Liver (tissue), 9 donors: Measurements from ENCODE around the gene ANKMY1. TPM values are rescaled to one million over a fixed set of nuclear protein-coding genes. Genes with fewer than 3 reads are reported as not detected.

Experiments
- DNase-seq: peaks from one replicate; pipeline ENCODE4 v3.0.0-alpha.2; 2017; ENCODE audit warnings: low spot score
- H3K27ac ChIP-seq, 2 donors: one replicate each; pipeline ENCODE4 v1.7.0; 2013; ENCODE audit warnings: inconsistent platforms in 2 of 2, low read length in 2 of 2, control low read depth in 1 of 2, low read depth in 1 of 2, mild to moderate bottlenecking in 1 of 2
- H3K27me3 ChIP-seq, 4 donors: one replicate each; pipeline versions ENCODE4 v1.6.1 to v1.7.0; 2013; ENCODE audit warnings: low read length in 3 of 4, inconsistent platforms in 1 of 4, mild to moderate bottlenecking in 1 of 4, moderate library complexity in 1 of 4; ENCODE audit not compliant: control insufficient read depth in 4 of 4, insufficient read depth in 4 of 4
- H3K36me3 ChIP-seq, 4 donors: one replicate each; pipeline versions ENCODE4 v1.6.1 to v1.7.0; 2013; ENCODE audit warnings: low read length in 3 of 4, mild to moderate bottlenecking in 3 of 4, low read depth in 1 of 4, moderate library complexity in 1 of 4; ENCODE audit not compliant: control insufficient read depth in 4 of 4, insufficient read depth in 3 of 4
- H3K4me1 ChIP-seq, 4 donors: one replicate each; pipeline versions ENCODE4 v1.6.1 to v1.7.0; 2013; ENCODE audit warnings: low read length in 3 of 4, mild to moderate bottlenecking in 3 of 4, moderate library complexity in 1 of 4; ENCODE audit not compliant: control insufficient read depth in 4 of 4, insufficient read depth in 4 of 4
- H3K4me3 ChIP-seq, 3 donors: one replicate each; pipeline versions ENCODE4 v1.6.1 to v1.7.0; 2013; ENCODE audit warnings: low read length in 3 of 3, control low read depth in 1 of 3, low read depth in 1 of 3, mild to moderate bottlenecking in 1 of 3
- H3K9ac ChIP-seq, 2 donors: one replicate each; pipeline ENCODE4 v1.7.0; 2013; ENCODE audit warnings: low read length in 2 of 2, mild to moderate bottlenecking in 2 of 2, moderate library complexity in 2 of 2, control low read depth in 1 of 2, low read depth in 1 of 2
- H3K9me3 ChIP-seq, 4 donors: one replicate each; pipeline versions ENCODE4 v1.6.1 to v1.7.0; 2013; ENCODE audit warnings: low read length in 3 of 4; ENCODE audit not compliant: control insufficient read depth in 4 of 4
- CTCF ChIP-seq: fragments of 150-350 bp; IDR thresholded peaks from 2 replicates; pipeline ENCODE4 v1.5.1; 2017; ENCODE audit warnings: improper control_type of control experiment, low read depth, low read length; ENCODE audit not compliant: missing input control
- EGR1 ChIP-seq, 2 donors: IDR thresholded peaks; 2 replicates each; pipeline ENCODE4 v1.6.1; 2016 to 2018; ENCODE audit warnings: antibody characterized with exemption in 2 of 2, low read depth in 2 of 2
- GABPA ChIP-seq, 2 donors: IDR thresholded peaks in 1 of 2; conservative IDR thresholded peaks in 1 of 2; 2 replicates each; pipeline ENCODE4 v1.6.1; 2016; ENCODE audit warnings: antibody characterized with exemption in 2 of 2, mild to moderate bottlenecking in 1 of 2, moderate library complexity in 1 of 2
- HNF4A ChIP-seq, 2 donors: conservative IDR thresholded peaks; 2 replicates each; pipeline ENCODE4 v1.6.1; 2016; ENCODE audit warnings: antibody characterized with exemption in 2 of 2, mild to moderate bottlenecking in 2 of 2
- HNF4G ChIP-seq: IDR thresholded peaks from 2 replicates; pipeline ENCODE4 v1.6.1; 2016; ENCODE audit warnings: antibody characterized with exemption
- JUND ChIP-seq, 2 donors: IDR thresholded peaks; 2 replicates each; pipeline ENCODE4 v1.6.1; 2016; ENCODE audit warnings: antibody characterized with exemption in 2 of 2
- NR2F2 ChIP-seq: IDR thresholded peaks from 2 replicates; pipeline ENCODE4 v1.6.1; 2016; ENCODE audit warnings: antibody characterized with exemption
- RAD21 ChIP-seq, 2 donors: IDR thresholded peaks; 2 replicates each; pipeline ENCODE4 v1.6.1; 2016; ENCODE audit warnings: antibody characterized with exemption in 2 of 2, mild to moderate bottlenecking in 2 of 2
- REST ChIP-seq: IDR thresholded peaks from 2 replicates; pipeline ENCODE4 v1.6.1; 2016; ENCODE audit warnings: antibody characterized with exemption, mild to moderate bottlenecking
- RXRA ChIP-seq, 2 donors: IDR thresholded peaks; 2 replicates each; pipeline ENCODE4 v1.6.1; 2017 to 2018; ENCODE audit warnings: antibody characterized with exemption in 2 of 2, mild to moderate bottlenecking in 1 of 2
- SP1 ChIP-seq: IDR thresholded peaks from 2 replicates; pipeline ENCODE4 v1.6.1; 2018; ENCODE audit warnings: antibody characterized with exemption, mild to moderate bottlenecking
- TAF1 ChIP-seq: conservative IDR thresholded peaks from 2 replicates; pipeline ENCODE4 v1.6.1; 2016; ENCODE audit warnings: antibody characterized with exemption, mild to moderate bottlenecking
- YY1 ChIP-seq: IDR thresholded peaks from 2 replicates; pipeline ENCODE4 v1.6.1; 2016; ENCODE audit warnings: antibody characterized with exemption, mild to moderate bottlenecking
- WGBS: extraction: QIAGEN DNeasy Blood & Tissue Kit; methylation state at CpG from one replicate; pipeline ENCODE4 v1.1.7; 2013; 5-methylcytosine and 5-hydroxymethylcytosine counted together
- polyA plus RNA-seq, 2 donors: library from polyadenylated mRNA; stranded (reverse) in 1 of 2; unstranded in 1 of 2; fragments of 200-250 nt in 1 of 2; fragments of >200 nt in 1 of 2; fragmentation: Nextera tagmentation in 1 of 2; extraction: Ambion mirVana in 1 of 2; gene quantifications; one replicate each; pipeline versions ENCODE4 v1.2.1 to v1.2.3, GENCODE V29; 2013 to 2015
- total RNA-seq, 2 donors: library from RNA; depleted of rRNA; stranded (reverse); fragments of >200 nt; gene quantifications; one replicate each; pipeline ENCODE4 v1.2.3, GENCODE V29; 2014
- TF ChIP-seq, protein P1 (sequence below): IDR thresholded peaks from 2 replicates; pipeline ENCODE4 v1.6.1; 2016; ENCODE audit warnings: antibody characterized with exemption
- TF ChIP-seq, protein P2 (sequence below): IDR thresholded peaks from 2 replicates; pipeline ENCODE4 v1.6.1; 2016; ENCODE audit warnings: antibody characterized with exemption
- donor health status: healthy.
- donor health status: healthy.
- donor health status: healthy.
- donor health status: healthy.
- donor health status: healthy.

The ANKMY1 gene
- total and polyA plus RNA-seq, 4 donors = 2.5 to 12.8 (median 4.2) TPM

DNA sequence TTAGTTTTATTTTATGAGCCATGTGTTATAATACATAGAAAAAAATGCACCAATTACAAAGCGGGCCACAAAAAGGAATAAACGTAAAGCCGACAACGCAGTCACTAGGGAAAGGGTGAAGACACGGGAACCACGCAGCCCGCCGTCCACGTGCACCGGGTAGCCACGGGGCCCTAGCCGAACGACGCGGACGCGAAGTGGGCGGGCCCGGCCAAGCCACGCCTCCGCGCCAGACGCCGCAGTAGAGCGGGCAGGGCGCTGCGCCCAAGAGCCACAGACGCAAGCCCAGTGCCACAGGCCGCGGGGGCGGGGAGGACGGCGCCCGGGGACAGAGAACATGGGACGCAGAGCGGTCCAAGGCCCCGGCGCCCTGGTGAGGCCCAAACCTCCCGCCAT is 2.3 kb upstream of the ANKMY1 start, which contains the start of gene DUSP28:
Gene DUSP28, plus strand, starts transcription at position 274 of the 396 bp plus-strand sequence. CDS start 328 bp downstream, outside the sequence.
- no peaks in the 10 kb centered on the region for H3K9me3 ChIP-seq
- peak; percentile 64 for TF ChIP-seq SP1
- TF ChIP-seq, protein P1, sequence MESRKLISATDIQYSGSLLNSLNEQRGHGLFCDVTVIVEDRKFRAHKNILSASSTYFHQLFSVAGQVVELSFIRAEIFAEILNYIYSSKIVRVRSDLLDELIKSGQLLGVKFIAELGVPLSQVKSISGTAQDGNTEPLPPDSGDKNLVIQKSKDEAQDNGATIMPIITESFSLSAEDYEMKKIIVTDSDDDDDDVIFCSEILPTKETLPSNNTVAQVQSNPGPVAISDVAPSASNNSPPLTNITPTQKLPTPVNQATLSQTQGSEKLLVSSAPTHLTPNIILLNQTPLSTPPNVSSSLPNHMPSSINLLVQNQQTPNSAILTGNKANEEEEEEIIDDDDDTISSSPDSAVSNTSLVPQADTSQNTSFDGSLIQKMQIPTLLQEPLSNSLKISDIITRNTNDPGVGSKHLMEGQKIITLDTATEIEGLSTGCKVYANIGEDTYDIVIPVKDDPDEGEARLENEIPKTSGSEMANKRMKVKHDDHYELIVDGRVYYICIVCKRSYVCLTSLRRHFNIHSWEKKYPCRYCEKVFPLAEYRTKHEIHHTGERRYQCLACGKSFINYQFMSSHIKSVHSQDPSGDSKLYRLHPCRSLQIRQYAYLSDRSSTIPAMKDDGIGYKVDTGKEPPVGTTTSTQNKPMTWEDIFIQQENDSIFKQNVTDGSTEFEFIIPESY = no peak
- peak; percentile 64 for TF ChIP-seq TAF1
- TF ChIP-seq EGR1 (IDR thresholded peaks at IDR 0.05; ENCODE audit: low read depth in 2 of 2) = peak; percentile 61 to 85
- no peak for TF ChIP-seq HNF4A (conservative IDR thresholded peaks at IDR 0.05)
- no peak for TF ChIP-seq NR2F2
- peak; percentile 15 for TF ChIP-seq REST
- TF ChIP-seq RAD21 (IDR thresholded peaks at IDR 0.05) = no peak
- peak; percentile 90 for DNase-seq
- H3K9ac ChIP-seq = peak within 1 kb of the TSS; percentile 78 to 83
- peaks cover 15 to 40% (median 24%) of the 10 kb centered on the region in 4 donors for H3K4me1 ChIP-seq
- peak within 1 kb of the TSS; percentile 99 for H3K27ac ChIP-seq
- H3K4me3 ChIP-seq = peak within 1 kb of the TSS; percentile 71 to 87 (median 77)
- H3K27me3 ChIP-seq = no peaks in the 10 kb centered on the region
- WGBS = under 1% methylated on average over 39 of the region's 39 CpGs
- no peaks in the 10 kb centered on the region for H3K36me3 ChIP-seq

GRCh38 chr2:240559286-240559685 is 1.5 kb upstream of the ANKMY1 start:
- Histone ChIP-seq H3K27ac (no peak overlapping the region), H3K4me3 (no peak overlapping the region), H3K36me3 (peaks cover 0 to under 1% (median 0%) of the 10 kb centered on the region in 4 donors), H3K9ac (no peak overlapping the region), H3K4me1 (peaks cover 14 to 35% (median 24%) of the 10 kb centered on the region in 4 donors), H3K27me3 (no peaks in the 10 kb centered on the region), H3K9me3 (no peaks in the 10 kb centered on the region)
- DNase-seq = no peak
- 90% methylated on average over 3 of the region's 3 CpGs for WGBS
- TF ChIP-seq NR2F2 (no peak), YY1 (no peak), RAD21 (IDR thresholded peaks at IDR 0.05) (no peak), HNF4G (no peak), JUND (IDR thresholded peaks at IDR 0.05) (no peak), CTCF (no peak), TAF1 (no peak), GABPA (IDR thresholded peaks at IDR 0.05 in 1 of 2, conservative IDR thresholded peaks at IDR 0.05 in 1 of 2) (no peak), RXRA (IDR thresholded peaks at IDR 0.05) (no peak)
- TF ChIP-seq, protein P1 = no peak
- TF ChIP-seq, protein P2, sequence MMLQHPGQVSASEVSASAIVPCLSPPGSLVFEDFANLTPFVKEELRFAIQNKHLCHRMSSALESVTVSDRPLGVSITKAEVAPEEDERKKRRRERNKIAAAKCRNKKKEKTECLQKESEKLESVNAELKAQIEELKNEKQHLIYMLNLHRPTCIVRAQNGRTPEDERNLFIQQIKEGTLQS = no peak
